PC-3 (cell line): ENCODE data around the gene PDE11A. TPM values are rescaled to one million over a fixed set of nuclear protein-coding genes. Genes with fewer than 3 reads are reported as not detected.
"Not testable (repeated sequence)": the region's sequence is repeated elsewhere in the genome, so short reads cannot be mapped to it uniquely, and the experiment has no call there.

ENCODE experiments used
- ATAC-seq: fragments of 200-7000 bp; cut with Tn5 transposase; 2 replicates; pipeline ENCODE4 v1.9.1; 2020; ENCODE audit warnings: mild to moderate bottlenecking, moderate library complexity
- BruUV-seq: library from RNA; stranded (reverse); fragments of 400-500 nt; replicated peaks from 2 replicates; lab custom pipeline; 2021; lab: Mats Ljungman, UMichigan
- CTCF ChIA-PET: fragments of 300-600 bp; sonication (Branson Sonifier 250); formaldehyde crosslinking; loops from one replicate; lab custom pipeline; 2022; ENCODE audit warnings: antibody characterized with exemption; lab: Charles Lee
- POLR2A ChIA-PET: fragments of 300-600 bp; sonication (Branson Sonifier 250); formaldehyde crosslinking; loops from one replicate; lab custom pipeline; 2022; ENCODE audit warnings: antibody characterized with exemption; ENCODE audit not compliant: unreplicated experiment; lab: Charles Lee
- DNase-seq: peaks from one replicate; pipeline ENCODE4 v3.0.0-alpha.2; 2015
- H2AFZ ChIP-seq: fragments of 300-600 bp; sonication (generic); 2 replicates; pipeline ENCODE4 v1.6.0; 2016; ENCODE audit warnings: antibody characterized with exemption, low read length
- H3F3A ChIP-seq: fragments of 300-600 bp; sonication (generic); one replicate; pipeline ENCODE4 v1.6.0; 2017; ENCODE audit warnings: antibody characterized with exemption, low read length, control low read depth, mild to moderate bottlenecking; ENCODE audit not compliant: unreplicated experiment
- H3K27ac ChIP-seq: fragments of 300-600 bp; sonication (generic); 2 replicates; pipeline ENCODE4 v1.5.1; 2016; ENCODE audit warnings: mild to moderate bottlenecking, low read length
- H3K27me3 ChIP-seq: fragments of 300-600 bp; sonication (generic); 2 replicates; pipeline ENCODE4 v1.6.1; 2016; ENCODE audit warnings: low read length, mixed read lengths
- H3K36me3 ChIP-seq: fragments of 300-600 bp; sonication (generic); 2 replicates; pipeline ENCODE4 v1.6.1; 2016; ENCODE audit warnings: low read depth, mixed run types, low read length, mixed read lengths
- H3K4me1 ChIP-seq: fragments of 300-600 bp; sonication (generic); 2 replicates; pipeline ENCODE4 v1.5.1; 2016; ENCODE audit warnings: low read length; ENCODE audit not compliant: insufficient read depth
- H3K4me2 ChIP-seq: fragments of 300-600 bp; sonication (generic); 2 replicates; pipeline ENCODE4 v1.6.0; 2016; ENCODE audit warnings: low read length
- H3K4me3 ChIP-seq: fragments of 300-600 bp; sonication (generic); 2 replicates; pipeline ENCODE4 v1.5.1; 2016; ENCODE audit warnings: mild to moderate bottlenecking, low read length, mixed read lengths
- H3K79me2 ChIP-seq: fragments of 300-600 bp; sonication (generic); 2 replicates; pipeline ENCODE4 v1.6.1; 2017; ENCODE audit warnings: low read length, mixed read lengths
- H3K9ac ChIP-seq: fragments of 300-600 bp; sonication (generic); 2 replicates; pipeline ENCODE4 v1.6.0; 2016; ENCODE audit warnings: mild to moderate bottlenecking, low read length
- H3K9me2 ChIP-seq: fragments of 300-600 bp; sonication (generic); replicated peaks from 2 replicates; pipeline ENCODE4 v1.6.1; 2016; ENCODE audit warnings: mixed run types, low read length, mixed read lengths
- H3K9me3 ChIP-seq: fragments of 300-600 bp; sonication (generic); 2 replicates; pipeline ENCODE4 v1.6.1; 2016; ENCODE audit warnings: low read length, mixed read lengths
- H4K20me1 ChIP-seq: fragments of 300-600 bp; sonication (generic); 2 replicates; pipeline ENCODE4 v1.6.1; 2016; ENCODE audit warnings: low read length, mixed read lengths
- EZH2 ChIP-seq: fragments of 300-600 bp; sonication (generic); IDR thresholded peaks from one replicate; pipeline ENCODE4 v1.6.1; 2017; ENCODE audit warnings: antibody characterized with exemption, mild to moderate bottlenecking, low read length; ENCODE audit not compliant: unreplicated experiment
- EZH2phosphoT487 ChIP-seq: fragments of 300-600 bp; sonication (generic); IDR thresholded peaks from 2 replicates; pipeline ENCODE4 v1.6.1; 2018; ENCODE audit warnings: mild to moderate bottlenecking, antibody characterized with exemption, low read length, borderline replicate concordance
- intact Hi-C: fragments of 100-400 bp; cut with micrococcal nuclease; formaldehyde crosslinking; loops from 2 replicates; pipeline ENCODE4 v1.9.0; 2023
- total RNA-seq: library from RNA; depleted of rRNA; stranded (reverse); fragments of >200 nt; gene quantifications from 2 replicates; pipeline ENCODE4 v1.2.3, GENCODE V29; 2014
- TF ChIP-seq, protein P1 (sequence below): fragments of 300-600 bp; sonication (generic); conservative IDR thresholded peaks from 2 replicates; pipeline ENCODE4 v1.5.1; 2017; ENCODE audit warnings: antibody characterized with exemption, low read depth, mild to moderate bottlenecking, low read length

Gene PDE11A
- total RNA-seq, 1 experiment from 2014 or later, result 0.15 TPM

DNA sequence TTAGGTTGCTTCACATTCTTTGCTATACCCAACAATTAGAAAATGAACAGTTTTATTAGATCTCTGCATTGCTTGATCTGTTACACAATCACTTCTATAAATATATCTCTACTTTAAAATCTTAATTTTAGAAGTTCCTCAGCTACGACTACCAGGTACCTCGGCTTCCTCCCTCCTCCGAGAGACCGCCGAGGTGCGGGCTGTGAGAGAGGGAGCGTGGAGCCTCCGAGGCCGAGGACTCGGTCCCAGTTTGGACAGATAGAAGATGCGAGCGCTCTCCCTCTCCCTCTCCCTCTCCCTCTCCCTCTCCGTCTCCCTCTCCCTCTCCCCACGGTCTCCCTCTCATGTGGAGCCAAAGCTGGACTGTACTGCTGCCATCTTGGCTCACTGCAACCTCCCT lies 128.0 kb downstream of the PDE11A start:
- ATAC-seq, H4K20me1 ChIP-seq, H3K9me3 ChIP-seq, CTCF ChIA-PET, H3F3A ChIP-seq, DNase-seq, BruUV-seq, H2AFZ ChIP-seq, H3K4me1 ChIP-seq, H3K27ac ChIP-seq, H3K36me3 ChIP-seq, H3K9ac ChIP-seq, POLR2A ChIA-PET, H3K4me3 ChIP-seq, H3K4me2 ChIP-seq, intact Hi-C loops, H3K9me2 ChIP-seq, H3K79me2 ChIP-seq: not testable (repeated sequence)
- H3K27me3 ChIP-seq, result peaks cover 20% of the 10 kb centered on the region

DNA sequence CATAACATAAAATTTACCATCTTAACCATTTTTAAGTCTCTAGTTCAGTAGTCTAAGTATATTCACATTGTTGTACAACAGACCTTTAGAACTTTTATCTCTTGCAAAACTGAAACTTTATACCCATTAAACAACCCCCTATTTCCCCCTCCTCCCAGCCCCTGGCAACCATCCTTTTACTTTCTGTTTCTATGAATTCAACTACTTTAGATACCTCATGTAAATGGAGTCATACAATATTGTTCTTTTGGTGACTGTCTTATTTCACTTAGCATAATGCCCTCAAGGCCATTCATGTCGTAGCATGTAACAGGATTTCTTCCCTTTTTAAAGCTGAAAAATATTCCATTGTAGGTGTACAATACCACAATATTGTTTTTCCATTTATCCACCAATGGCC lies 129.8 kb downstream of the PDE11A start:
- DNase-seq (no peak), ATAC-seq (no peak)
- no peaks in the 10 kb centered on the region for H3K9me3 ChIP-seq
- H3K4me3 ChIP-seq, result no peak overlapping the region
- H3K79me2 ChIP-seq, result no peaks in the 10 kb centered on the region
- CTCF ChIA-PET, result no interaction called here
- H3K27ac ChIP-seq, result no peak overlapping the region
- no peaks in the 10 kb centered on the region for H4K20me1 ChIP-seq
- intact Hi-C loops, result no loop called here
- H3K9me2 ChIP-seq, result no peaks in the 10 kb centered on the region
- peaks cover 28% of the 10 kb centered on the region for H3K27me3 ChIP-seq
- H2AFZ ChIP-seq, result no peak overlapping the region
- POLR2A ChIA-PET, result no interaction called here
- H3K4me2 ChIP-seq, result no peak overlapping the region
- TF ChIP-seq, protein P1, sequence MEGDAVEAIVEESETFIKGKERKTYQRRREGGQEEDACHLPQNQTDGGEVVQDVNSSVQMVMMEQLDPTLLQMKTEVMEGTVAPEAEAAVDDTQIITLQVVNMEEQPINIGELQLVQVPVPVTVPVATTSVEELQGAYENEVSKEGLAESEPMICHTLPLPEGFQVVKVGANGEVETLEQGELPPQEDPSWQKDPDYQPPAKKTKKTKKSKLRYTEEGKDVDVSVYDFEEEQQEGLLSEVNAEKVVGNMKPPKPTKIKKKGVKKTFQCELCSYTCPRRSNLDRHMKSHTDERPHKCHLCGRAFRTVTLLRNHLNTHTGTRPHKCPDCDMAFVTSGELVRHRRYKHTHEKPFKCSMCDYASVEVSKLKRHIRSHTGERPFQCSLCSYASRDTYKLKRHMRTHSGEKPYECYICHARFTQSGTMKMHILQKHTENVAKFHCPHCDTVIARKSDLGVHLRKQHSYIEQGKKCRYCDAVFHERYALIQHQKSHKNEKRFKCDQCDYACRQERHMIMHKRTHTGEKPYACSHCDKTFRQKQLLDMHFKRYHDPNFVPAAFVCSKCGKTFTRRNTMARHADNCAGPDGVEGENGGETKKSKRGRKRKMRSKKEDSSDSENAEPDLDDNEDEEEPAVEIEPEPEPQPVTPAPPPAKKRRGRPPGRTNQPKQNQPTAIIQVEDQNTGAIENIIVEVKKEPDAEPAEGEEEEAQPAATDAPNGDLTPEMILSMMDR, result no peak
- TF ChIP-seq EZH2phosphoT487, result no peak
- TF ChIP-seq EZH2, result no peak
- H3K4me1 ChIP-seq, result no peaks in the 10 kb centered on the region
- no peak overlapping the region for H3K9ac ChIP-seq
- no TSS peak for BruUV-seq
- H3K36me3 ChIP-seq, result no peaks in the 10 kb centered on the region
- no peaks in the 10 kb centered on the region for H3F3A ChIP-seq

DNA sequence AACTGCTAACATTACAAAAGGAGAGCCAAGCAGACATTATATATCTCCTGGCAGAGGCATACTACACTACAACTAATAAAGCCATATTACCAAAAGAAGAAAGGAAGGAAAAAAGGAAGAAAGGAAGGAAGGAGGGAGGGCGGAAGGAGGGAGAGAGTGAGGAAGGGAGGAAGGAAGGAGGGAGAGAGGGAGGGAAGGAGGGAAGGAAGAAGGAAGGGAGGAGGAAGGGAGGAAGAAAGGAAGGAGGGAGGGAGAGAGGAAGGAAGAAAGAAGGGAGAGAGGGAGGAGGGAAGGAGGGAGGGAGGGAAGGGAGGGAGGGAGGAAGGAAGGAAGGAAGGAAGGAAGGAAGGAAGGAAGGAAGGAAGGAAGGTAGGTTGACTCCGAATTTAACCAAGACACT lies 133.4 kb downstream of the PDE11A start:
- intact Hi-C loops, result no loop called here
- no TSS peak for BruUV-seq
- TF ChIP-seq EZH2phosphoT487 (no peak), EZH2 (no peak)
- TF ChIP-seq, protein P1, result no peak
- Histone ChIP-seq H3K27me3 (peaks cover 31% of the 10 kb centered on the region), H4K20me1 (no peaks in the 10 kb centered on the region), H3K79me2 (no peaks in the 10 kb centered on the region), H3K9me3 (no peaks in the 10 kb centered on the region), H3K4me2 (no peak overlapping the region), H2AFZ (no peak overlapping the region), H3K27ac (no peak overlapping the region), H3K36me3 (no peaks in the 10 kb centered on the region), H3K4me3 (no peak overlapping the region), H3K4me1 (no peaks in the 10 kb centered on the region), H3F3A (no peaks in the 10 kb centered on the region), H3K9me2 (no peaks in the 10 kb centered on the region), H3K9ac (no peak overlapping the region)
- no peak for DNase-seq
- ATAC-seq, result no peak
- POLR2A ChIA-PET, result no interaction called here
- CTCF ChIA-PET, result no interaction called here
